ENCODE measurements around the gene GOLGA8N.

The GOLGA8N gene

GRCh38 chr15:32649342-32649741 lies 56.1 kb downstream of the GOLGA8N start:
- H3K9me3 ChIP-seq = no peaks in the 10 kb centered on the region
- peaks cover 3% of the 10 kb centered on the region; the same call in 1 of the 2 replicates for H3K4me1 ChIP-seq
- H3K27me3 ChIP-seq = no peaks in the 10 kb centered on the region
- no peak for TF ChIP-seq Cebpa-rat (IDR thresholded peaks at IDR 0.05)
- no peaks in the 10 kb centered on the region for H4K20me1 ChIP-seq
- peaks cover 80% of the 10 kb centered on the region for H3K36me3 ChIP-seq
- no peak overlapping the region for H3K27ac ChIP-seq
- H3K9ac ChIP-seq = no peak overlapping the region
- H3K4me2 ChIP-seq = no peak overlapping the region
- H3K4me3 ChIP-seq = no peak overlapping the region

- Histone ChIP-seq H3K9ac (no peak overlapping the region), H3K27ac (no peak overlapping the region), H3K4me2 (no peak overlapping the region)
Measured at GRCh38 chr15:32651229-32651837, 58.1 kb downstream of the GOLGA8N start.

GRCh38 chr15:32652178-32652577 lies 58.9 kb downstream of the GOLGA8N start:
- TF ChIP-seq Cebpa-rat (IDR thresholded peaks at IDR 0.05) = no peak
- H3K4me3 ChIP-seq = no peak overlapping the region
- H3K9me3 ChIP-seq = no peaks in the 10 kb centered on the region
- H3K4me2 ChIP-seq = no peak overlapping the region
- peaks cover 78% of the 10 kb centered on the region for H3K36me3 ChIP-seq
- H3K27me3 ChIP-seq = no peaks in the 10 kb centered on the region
- no peak overlapping the region for H3K9ac ChIP-seq
- H4K20me1 ChIP-seq = no peaks in the 10 kb centered on the region
- H3K4me1 ChIP-seq = peaks cover 19% of the 10 kb centered on the region
- H3K27ac ChIP-seq = no peak overlapping the region

More at GRCh38 chr15:32651229-32651837, 58.1 kb downstream of the GOLGA8N start:
- Histone ChIP-seq H3K27me3 (no peaks in the 10 kb centered on the region), H3K4me3 (no peak overlapping the region), H3K36me3 (peaks cover 80% of the 10 kb centered on the region), H3K4me1 (peaks cover 14% of the 10 kb centered on the region), H3K9me3 (no peaks in the 10 kb centered on the region), H4K20me1 (no peaks in the 10 kb centered on the region)
- TF ChIP-seq Cebpa-rat (IDR thresholded peaks at IDR 0.05) = no peak

GRCh38 chr15:32656091-32656490 lies 62.8 kb downstream of the GOLGA8N start:
- no peaks in the 10 kb centered on the region for H3K9me3 ChIP-seq
- peaks cover 64% of the 10 kb centered on the region for H3K36me3 ChIP-seq
- H3K27me3 ChIP-seq = no peaks in the 10 kb centered on the region
- no peak overlapping the region for H3K9ac ChIP-seq
- no peak for TF ChIP-seq Cebpa-rat (IDR thresholded peaks at IDR 0.05)
- no peaks in the 10 kb centered on the region for H4K20me1 ChIP-seq
- H3K4me1 ChIP-seq = peaks cover 36% of the 10 kb centered on the region
- H3K27ac ChIP-seq = no peak overlapping the region
- H3K4me3 ChIP-seq = no peak overlapping the region
- H3K4me2 ChIP-seq = peak overlapping the region; percentile 9; the same call in 1 of the 2 replicates

GRCh38 chr15:32656496-32656895 lies 63.2 kb downstream of the GOLGA8N start:
- H3K4me1 ChIP-seq = peaks cover 36% of the 10 kb centered on the region
- H3K9ac ChIP-seq = no peak overlapping the region
- no peaks in the 10 kb centered on the region for H4K20me1 ChIP-seq
- no peak overlapping the region for H3K4me3 ChIP-seq
- peaks cover 64% of the 10 kb centered on the region for H3K36me3 ChIP-seq
- H3K9me3 ChIP-seq = no peaks in the 10 kb centered on the region
- no peak overlapping the region for H3K4me2 ChIP-seq
- no peaks in the 10 kb centered on the region for H3K27me3 ChIP-seq
- no peak for TF ChIP-seq Cebpa-rat (IDR thresholded peaks at IDR 0.05)
- no peak overlapping the region for H3K27ac ChIP-seq
